Measurements from ENCODE around the gene RNU1-2.
"Not testable (repeated sequence)": the region's sequence is repeated elsewhere in the genome, so short reads cannot be mapped to it uniquely, and the experiment has no call there.

Gene RNU1-2

DNA sequence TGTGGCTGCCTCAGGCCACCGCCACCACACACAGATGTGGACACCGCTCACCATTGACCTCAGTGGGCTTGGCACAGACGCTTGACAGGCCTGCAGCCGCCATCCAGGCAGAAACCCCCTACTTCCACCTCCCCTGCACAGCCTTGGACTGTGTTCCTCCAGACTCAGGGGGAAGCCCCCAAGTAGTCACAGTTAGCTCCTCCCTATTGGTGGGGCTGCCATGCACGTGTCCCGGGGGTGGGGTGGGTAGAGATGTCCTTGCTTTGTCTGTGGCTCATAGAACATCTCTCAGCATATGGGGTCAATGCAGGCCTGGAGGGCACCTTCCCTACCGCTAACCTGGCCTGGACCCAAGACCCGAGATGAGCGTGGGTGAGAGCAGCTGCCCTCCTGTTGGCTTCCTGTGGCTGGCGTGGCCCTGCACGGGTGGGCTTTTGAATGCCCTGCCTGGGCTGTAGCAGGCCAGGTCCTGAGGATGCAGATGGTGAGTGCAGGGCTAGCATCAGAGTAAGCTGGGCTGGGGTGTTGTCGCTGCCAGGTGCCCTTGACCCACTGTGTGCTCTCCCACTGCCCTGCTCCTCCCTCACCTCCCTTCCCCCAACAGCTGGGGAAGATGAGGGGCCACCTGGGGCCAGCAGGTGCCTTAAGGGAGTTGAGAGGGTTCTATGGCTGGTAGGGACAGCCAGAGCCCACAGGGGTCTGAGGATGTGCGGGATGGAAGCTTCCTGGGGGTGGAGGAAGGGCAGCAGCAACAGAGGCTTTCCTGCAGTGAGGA lies 32.1 kb downstream of the RNU1-2 start:
- DNase-seq: no peak

DNA sequence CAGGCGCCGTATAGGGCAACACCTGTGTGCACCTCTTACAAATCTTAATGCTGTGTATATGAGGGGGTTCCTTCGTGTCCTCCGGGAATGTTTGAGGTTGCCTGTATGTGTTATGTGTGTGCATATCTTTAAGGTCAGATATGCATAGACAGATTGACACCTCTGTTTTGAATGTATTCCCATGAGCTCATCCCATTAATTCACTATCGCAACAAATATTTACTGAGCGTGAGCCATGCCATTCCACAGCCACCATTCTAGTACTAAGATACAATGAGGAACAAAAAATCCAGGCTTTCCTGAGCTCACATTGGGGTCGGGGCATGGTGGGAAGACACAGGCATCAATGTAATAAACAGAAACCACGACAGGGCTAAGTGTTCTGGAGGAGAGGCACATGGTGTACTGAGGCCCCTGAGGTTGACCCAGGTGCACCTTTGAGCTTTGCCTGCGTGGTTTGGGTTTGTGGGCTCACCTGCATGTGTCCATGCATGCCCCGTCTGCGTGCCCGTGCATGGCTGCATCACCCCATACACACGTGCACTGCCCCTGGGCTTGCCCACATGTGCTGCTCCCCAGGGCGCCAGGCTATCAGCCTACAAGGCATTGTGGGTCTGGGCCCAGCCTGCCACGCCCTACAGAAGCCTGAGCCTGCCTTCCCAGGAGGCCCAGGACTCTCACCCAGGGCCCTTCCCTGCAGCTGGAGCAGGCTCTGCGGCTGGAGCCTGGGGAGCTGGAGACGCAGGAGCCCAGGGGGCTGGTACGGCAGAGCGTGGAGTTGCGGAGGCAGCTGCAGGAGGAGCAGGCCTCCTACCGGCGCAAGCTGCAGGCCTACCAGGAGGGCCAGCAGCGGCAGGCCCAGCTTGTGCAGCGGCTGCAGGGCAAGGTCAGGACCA lies 33.6 kb downstream of the RNU1-2 start:
- not testable (repeated sequence) for DNase-seq

DNA sequence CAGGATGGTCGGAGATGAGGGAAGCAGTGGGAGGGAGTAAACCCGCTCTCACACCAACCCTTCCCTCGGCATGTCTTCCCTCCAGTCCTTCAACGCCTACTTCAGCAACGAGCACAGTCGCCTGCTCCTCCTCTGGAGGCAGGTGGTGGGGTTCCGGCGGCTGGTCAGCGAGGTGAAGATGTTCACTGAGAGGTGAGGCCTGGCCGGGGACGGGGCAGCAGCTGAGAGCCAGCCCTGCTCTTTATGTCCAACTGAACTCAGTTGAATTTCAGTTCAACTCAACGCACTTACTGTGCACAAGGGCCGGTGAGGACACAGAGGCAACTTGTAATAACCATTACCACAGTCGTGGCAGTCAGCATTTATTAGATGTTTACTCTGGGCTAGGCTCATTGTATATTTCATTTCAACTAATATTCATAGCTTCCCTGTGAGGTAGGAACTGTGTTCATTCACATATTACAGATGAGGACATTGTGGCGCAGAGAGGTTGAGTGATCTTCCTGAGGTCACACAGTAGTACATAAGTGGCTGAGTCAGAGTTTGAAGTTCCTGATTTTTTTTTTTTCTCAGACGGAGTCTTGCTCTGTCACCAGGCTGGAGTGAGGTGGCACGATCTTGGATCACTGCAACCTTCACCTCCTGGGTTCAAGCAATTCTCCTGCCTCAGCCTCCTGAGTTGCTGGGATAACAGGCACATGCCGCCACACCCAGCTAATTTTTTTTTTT lies 35.6 kb downstream of the RNU1-2 start:
- not testable (repeated sequence) for DNase-seq

DNA sequence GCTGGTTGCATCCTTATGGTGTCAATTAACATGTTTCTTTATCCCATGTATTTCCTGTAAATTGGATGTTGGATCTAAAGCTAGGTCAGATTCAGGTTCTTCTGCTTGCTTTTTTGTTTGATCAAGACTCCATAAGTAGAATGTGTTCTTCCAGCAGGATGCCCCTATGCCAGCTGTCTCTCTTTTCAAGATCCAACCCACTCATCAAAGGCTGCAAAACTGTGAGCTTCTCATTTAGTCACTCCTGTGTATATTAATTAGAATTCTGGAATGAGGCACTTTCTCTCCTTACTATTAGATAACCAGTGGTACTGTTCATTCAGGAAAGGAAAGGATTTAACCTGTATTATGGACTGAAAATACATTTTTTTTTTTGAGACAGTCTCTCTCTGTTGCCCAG lies 38.2 kb downstream of the RNU1-2 start:
- not testable (repeated sequence) for DNase-seq

DNA sequence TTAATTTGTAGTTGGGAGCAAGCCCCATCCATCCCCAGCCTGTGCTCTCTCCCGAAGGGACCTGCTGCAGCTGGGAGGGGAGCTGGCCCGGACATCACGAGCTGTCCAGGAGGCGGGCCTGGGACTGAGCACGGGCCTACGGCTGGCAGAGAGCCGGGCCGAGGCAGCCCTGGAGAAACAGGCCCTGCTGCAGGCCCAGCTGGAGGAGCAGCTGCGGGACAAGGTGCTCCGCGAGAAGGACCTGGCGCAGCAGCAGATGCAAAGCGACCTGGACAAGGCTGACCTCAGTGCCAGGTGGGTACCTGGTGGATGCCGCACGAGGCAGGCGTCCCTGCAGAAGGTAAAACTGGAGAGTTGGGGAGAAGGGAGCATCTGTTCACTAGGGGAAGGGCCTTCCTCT lies 40.8 kb downstream of the RNU1-2 start:
- DNase-seq: not testable (repeated sequence)

DNA sequence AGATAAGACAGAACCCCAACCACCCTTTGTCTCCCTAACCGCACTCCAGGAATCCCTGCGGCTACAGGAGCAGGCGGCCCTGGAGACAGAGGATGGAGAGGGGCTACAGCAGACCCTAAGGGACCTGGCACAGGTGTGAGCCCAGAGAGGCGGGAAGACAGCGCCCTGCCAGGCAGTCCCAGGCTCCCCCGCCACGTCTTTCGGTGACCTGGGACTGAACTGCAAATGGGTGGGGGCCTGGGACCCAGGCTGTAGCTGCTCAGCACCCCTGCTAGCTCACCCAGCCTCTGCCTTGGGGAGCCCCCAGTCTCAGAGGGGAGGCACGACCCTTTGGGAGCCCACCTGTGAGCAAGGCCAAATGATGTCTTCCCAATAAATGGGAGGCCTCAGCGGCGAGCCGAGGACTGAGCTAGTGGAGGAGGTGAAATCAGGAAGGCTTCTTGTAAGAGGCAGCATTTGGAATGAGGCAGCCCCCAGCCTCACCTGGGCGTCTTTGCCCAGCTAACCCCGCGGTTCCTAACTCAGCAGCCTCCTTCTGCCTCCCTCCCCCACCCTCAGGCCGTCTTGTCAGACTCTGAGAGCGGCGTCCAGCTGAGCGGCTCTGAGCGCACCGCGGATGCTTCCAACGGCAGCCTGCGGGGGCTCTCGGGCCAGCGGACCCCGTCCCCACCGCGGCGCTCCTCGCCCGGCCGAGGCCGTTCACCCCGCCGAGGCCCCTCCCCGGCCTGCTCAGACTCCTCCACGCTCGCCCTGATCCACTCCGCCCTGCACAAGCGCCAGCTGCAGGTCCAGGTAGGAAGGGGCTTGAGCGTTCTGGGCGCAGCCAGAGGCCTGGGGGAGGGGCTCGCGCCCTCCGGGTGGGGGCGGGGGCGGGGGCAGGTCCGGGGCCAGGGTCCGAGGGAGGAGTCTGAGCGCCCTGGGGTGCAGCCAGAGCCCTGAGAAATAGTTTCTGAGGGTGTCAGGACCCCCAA lies 42.9 kb downstream of the RNU1-2 start:
- no peak for DNase-seq

DNA sequence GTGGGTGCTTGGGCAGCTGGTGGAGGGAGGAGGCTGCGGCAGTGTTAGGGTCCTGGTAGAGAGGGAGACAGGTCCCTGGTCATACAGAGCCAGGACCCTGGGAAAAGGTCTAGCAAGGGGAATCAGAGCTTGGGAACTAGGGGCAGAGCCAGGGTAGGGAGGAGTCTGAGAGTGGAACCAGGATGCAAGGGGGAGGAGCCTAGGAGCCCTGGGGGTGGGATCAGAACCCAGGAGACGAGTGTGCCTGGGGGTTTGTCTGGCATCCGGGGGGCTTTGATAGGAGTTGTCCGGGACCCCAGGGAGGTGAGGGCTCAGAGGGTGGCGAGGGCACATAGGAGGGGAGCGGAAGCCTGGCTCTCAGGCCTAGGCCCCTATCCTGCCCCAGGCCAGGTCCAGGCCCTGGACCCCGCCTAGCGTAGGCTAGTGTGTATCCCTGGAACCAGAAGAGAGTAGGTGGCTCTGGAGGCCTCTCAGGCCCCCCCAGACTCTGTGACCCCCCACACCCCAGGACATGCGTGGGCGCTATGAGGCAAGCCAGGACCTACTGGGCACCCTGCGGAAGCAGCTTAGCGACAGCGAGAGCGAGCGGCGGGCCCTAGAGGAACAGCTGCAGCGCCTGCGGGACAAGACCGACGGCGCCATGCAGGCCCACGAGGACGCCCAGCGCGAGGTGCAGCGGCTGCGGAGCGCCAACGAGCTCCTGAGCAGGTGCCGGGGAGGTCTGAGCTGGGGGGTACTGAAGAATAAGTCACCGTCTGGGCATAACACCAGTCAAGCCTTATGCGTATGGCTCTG lies 43.8 kb downstream of the RNU1-2 start:
- not testable (repeated sequence) for DNase-seq

DNA sequence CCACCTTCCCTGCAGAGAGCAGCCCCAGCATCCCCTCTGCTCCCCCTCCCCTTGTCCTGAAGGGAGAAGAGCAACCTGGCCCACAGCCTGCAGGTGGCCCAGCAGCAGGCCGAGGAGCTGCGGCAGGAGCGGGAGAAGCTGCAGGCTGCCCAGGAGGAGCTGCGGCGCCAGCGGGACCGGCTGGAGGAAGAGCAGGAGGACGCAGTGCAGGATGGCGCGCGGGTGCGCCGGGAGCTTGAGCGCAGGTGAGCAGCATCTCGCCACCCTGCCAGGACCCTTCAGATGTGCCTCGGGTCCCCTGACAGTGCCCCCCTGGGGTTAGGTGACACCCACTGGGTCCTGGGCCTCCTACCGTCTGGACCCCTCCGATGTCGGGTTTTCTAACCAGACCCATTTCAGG lies 48.3 kb downstream of the RNU1-2 start:
- DNase-seq: no peak

DNA sequence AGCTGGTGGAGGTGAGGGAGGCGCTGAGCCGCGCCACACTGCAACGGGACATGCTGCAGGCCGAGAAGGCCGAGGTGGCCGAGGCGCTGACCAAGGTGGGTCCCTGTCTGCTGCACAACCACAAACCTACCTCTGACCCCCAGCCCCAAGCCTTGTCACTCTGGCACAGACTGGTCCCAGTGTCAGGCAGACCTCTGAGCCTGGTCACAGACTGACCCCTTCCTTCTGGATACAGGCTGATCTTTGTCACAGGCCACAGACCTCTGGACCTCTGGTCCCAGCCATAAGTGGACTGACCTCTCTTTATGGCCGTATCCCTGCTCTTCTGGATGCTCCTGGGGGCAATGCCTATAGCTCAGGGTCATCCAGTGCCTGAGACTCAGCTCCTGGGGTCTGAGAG lies 49.7 kb downstream of the RNU1-2 start:
- not testable (repeated sequence) for DNase-seq

Data from CD4-positive, alpha-beta T cell treated with Interleukin-17A for 4 hours (primary cell).